Medulla oblongata (tissue), 1 donor: Measurements from ENCODE around the gene RBX1.
A peak's percentile ranks its signal among the peaks of the same experiment; 100 is the strongest.
"Not testable (repeated sequence)": the region's sequence is repeated elsewhere in the genome, so short reads cannot be mapped to it uniquely, and the experiment has no call there.

Source experiments
- DNase-seq: peaks from one replicate; pipeline ENCODE4 v3.0.0-alpha.2; 2015; ENCODE audit errors: extremely low spot score

The RBX1 gene

DNA sequence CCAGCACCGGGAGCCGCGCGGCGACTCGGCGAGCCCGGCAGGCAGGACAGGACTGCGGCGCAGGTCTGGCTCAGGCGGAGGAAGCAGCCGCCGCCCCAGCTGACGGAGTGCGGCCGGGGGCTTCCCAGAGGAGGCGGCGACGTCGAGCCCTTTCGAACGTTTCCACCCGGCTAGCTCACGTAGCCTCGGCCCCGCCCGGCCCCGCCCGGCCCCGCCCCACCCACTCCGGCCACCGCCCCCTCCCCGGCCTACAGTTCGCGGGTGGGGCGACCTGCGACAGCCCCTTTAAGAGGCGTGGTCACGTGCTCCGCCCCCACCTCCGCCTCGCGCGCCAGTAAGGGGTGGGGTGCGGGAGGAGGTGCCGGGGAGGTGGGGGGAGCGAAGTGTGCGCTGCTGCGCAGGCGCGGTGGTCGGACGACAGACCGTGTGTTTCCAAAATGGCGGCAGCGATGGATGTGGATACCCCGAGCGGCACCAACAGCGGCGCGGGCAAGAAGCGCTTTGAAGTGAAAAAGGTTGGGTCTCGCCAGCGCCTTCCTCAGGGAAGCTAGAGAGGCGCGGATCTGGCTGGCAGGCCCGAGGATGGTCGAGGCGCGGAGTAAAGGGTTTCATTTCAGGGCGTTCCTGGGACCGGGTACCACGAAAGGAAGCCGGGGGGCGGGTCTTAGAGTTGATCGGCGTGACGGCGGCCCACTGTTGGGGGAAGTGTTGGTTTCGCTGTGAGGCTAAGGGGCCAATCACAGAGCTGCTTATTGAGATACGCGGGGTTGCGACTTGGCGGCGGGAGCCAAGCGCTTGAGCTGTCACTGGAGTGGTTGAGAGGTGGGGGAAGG is at the start of gene RBX1:
RBX1 (plus strand) TSS at position 417 of the 833 bp plus-strand sequence; CDS start at position 438, 21 bp downstream.
- DNase-seq: peak; percentile 98

DNA sequence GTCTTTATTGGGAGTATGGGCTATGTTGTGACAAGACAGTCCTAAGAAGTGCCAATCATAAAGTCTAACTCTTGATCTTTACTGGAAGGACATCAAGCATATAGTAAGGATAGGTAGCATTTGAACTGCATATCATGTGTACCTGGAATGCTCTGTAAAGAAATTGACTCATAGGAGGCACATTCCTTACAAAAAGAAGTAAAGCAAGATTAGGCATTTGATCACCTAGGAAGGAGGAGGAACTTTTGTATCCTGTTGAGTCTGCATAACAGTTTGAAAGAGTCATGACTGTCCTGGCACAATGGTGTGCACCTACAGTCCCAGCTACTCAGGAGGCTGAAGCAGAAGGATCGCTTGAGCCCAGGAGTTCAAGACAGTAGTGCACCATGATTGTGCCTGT is 47.1 kb upstream of the RBX1 start:
- DNase-seq: no peak

GRCh38 chr22:40908895-40909294 is 42.3 kb upstream of the RBX1 start:
- no peak for DNase-seq

GRCh38 chr22:40911772-40912171 is 39.4 kb upstream of the RBX1 start:
- DNase-seq: no peak

- not testable (repeated sequence) for DNase-seq
These were observed 38.2 kb upstream of the RBX1 start for GRCh38 chr22:40912987-40913386.

GRCh38 chr22:40919446-40919845 is 31.7 kb upstream of the RBX1 start:
- DNase-seq: no peak

- no peak for DNase-seq
These were observed 30.7 kb upstream of the RBX1 start for GRCh38 chr22:40920526-40920925.

GRCh38 chr22:40922484-40923303 is 28.5 kb upstream of the RBX1 start:
- DNase-seq: peak; percentile 80

DNA sequence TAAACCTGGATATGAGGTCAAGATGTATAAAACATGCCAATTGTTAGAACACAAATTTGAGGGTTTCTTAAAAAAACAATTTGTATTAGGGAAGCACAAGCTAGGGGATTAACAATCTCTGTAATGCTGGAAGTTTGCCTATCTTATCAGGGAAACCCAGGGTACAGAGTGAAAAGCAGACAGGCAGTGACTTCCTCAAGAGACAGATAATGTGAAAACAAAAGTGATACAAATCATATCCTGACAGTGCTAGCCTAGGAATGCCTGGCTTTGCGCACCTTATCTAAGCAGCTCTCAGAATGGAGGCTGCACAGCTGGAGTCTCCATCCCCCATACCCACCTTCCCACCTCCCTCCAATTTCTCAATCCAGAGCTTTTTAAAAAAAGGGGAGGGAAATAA is 22.5 kb upstream of the RBX1 start:
- DNase-seq: no peak

GRCh38 chr22:40932396-40932795 is 18.8 kb upstream of the RBX1 start:
- no peak for DNase-seq

- no peak for DNase-seq
These were observed 12.0 kb upstream of the RBX1 start for GRCh38 chr22:40939202-40939601.

DNA sequence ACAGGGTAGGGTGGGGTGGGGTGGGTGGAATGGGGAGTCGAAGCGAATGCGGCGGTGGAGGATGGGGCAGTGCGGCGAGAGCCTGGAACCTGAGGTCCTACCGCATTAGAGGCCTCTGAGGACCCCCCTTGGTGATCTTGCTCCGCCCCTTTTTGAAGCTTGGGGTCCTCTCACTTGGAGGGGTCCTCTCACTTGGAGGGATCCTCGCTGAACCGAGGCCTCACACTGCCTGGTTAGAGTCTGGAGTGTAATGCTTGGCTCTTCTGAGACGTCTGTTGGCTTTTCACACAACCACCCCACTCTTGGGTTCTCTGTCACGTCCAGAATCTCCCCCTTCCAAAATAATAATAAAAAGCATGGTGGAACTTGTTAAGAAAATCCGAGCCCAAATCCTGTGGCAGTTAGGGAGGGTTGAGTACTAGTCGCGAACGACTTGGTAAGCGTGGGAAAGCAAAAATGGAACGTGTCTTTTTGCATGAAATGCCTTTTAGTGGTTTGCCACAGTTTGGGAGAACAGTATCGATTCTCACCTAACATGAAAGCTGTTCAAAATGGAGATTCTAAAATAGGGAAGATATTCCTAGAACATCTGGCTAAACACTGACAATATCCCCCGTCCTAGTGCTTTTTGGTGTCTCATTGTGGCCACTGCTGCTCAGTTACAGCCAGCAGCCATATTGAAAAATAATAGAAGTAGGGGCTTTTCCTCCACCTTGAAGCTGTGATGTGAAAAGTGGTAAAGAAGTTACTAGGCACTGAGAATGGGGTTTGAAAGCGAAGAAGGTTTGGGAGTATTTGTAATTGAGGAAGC is 822 bp downstream of the RBX1 start:
- DNase-seq: no peak

GRCh38 chr22:40953471-40953870 is 2.3 kb downstream of the RBX1 start:
- DNase-seq: no peak

DNA sequence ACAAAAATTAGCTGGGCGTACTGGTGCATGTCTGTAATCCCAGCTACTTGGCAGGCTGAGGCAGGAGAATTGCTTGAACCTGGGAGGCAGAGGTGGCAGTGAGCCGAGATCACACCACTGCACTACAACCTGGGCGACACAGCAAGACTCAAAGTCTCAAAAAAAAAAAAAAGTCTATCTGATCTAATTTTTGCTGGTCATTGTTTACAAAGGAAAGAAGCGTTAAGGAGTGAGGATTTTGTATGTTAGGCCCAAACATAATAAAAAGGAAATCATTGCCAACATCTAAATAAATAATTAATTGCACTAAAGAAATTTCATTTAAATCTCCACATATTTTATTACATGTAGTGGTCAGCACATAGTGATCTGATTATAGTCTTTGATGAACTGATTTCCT is 2.9 kb downstream of the RBX1 start:
- DNase-seq: no peak

DNA sequence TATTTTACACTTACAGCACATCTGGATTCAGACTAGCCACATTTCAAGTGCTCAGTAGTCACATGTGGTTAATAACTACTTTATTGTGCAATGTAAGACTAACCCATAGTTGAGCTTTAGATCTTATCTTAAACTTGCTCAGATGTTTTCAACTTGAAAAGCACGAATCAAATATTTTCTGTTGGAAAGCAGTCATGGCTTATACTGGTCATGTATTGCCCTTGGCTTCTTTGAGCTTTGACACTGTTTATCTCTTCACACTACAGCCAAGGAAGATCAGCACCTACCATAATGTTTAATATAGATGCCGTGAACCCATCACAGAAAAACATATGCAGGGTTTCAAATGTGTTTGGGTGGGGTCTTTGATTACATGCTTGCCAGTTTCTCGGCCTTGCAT is 4.4 kb downstream of the RBX1 start:
- DNase-seq: no peak

DNA sequence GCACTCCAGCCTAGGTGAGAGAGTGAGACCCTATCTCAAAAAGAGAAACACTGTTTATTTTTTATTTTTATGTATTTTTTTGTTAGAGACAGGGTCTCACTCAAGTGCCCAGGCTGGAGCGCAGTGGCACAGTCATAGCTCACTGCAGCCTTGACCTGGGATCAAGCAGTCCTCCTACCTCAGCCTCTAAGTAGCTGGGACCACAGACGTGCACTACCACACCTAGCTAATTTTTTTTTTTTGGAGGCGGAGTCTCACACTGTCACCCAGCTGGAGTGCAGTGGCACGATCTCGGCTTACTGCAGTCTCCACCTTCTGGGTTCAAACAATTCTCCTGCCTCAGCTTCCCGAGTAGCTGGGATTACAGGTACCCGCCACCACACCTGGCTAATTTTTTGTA is 6.4 kb downstream of the RBX1 start:
- no peak for DNase-seq

GRCh38 chr22:40958299-40958698 is 7.1 kb downstream of the RBX1 start:
- DNase-seq: no peak

DNA sequence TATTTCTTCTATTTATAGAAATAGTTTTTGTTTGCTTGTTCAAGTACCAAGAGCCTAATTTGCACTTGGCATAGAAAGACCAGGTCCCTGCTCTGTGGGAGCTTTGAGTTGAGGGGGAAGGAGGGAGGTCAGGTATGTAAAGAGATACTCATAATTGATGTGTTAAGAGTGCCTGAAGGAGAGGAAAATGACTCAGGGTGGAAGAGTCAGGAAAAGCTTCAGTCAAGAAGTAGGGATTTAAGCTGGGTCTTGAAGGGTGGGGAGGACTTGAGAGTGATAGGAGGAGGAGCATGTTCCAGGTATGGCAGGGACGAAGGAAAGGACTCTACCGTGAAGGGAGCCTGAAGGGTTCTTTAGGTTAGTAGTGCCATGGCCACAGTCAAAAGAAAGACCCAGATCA is 9.0 kb downstream of the RBX1 start:
- DNase-seq: no peak

GRCh38 chr22:40965936-40966725 is 15.0 kb downstream of the RBX1 start:
- DNase-seq: no peak

GRCh38 chr22:40966726-40967085 is 15.5 kb downstream of the RBX1 start:
- peak; percentile 49 for DNase-seq

GRCh38 chr22:40967111-40967760 is 16.1 kb downstream of the RBX1 start:
- no peak for DNase-seq
